Keratinocyte (primary cell): ENCODE data around the gene TBX3. TPM values are rescaled to one million over a fixed set of nuclear protein-coding genes. Genes with fewer than 3 reads are reported as not detected.
A peak's percentile ranks its signal among the peaks of the same experiment; 100 is the strongest.

ENCODE experiments used
- DNase-seq: peaks from one replicate; pipeline ENCODE4 v3.0.0-alpha.2; 2011; ENCODE audit warnings: low read depth, missing footprints, low spot score
- FAIRE-seq: peaks from 2 replicates; lab custom pipeline; 2011; peaks lifted over from hg19 to GRCh38; lab: Jason Lieb, UNC
- H2AFZ ChIP-seq: 2 replicates; pipeline ENCODE4 v1.6.0; 2012; ENCODE audit warnings: low read length, control low read depth, inconsistent platforms; ENCODE audit not compliant: control insufficient read depth
- H3K27ac ChIP-seq: 2 replicates; pipeline ENCODE4 v1.5.1; 2011; ENCODE audit warnings: low read length; ENCODE audit not compliant: control insufficient read depth, insufficient read depth
- H3K27me3 ChIP-seq: 3 replicates; pipeline ENCODE4 v1.6.0; 2011; ENCODE audit warnings: low read length; ENCODE audit not compliant: control insufficient read depth, insufficient read depth; ENCODE audit errors: extremely low read depth
- H3K36me3 ChIP-seq, 2 experiments: 2 replicates in 1 of 2; 3 replicates in 1 of 2; pipeline ENCODE4 v1.5.1; 2011; ENCODE audit warnings: low read length in 2 of 2, mild to moderate bottlenecking in 1 of 2; ENCODE audit not compliant: control insufficient read depth in 2 of 2, insufficient read depth in 2 of 2; ENCODE audit errors: extremely low read depth in 1 of 2
- H3K4me1 ChIP-seq: 3 replicates; pipeline ENCODE4 v1.5.1; 2011; ENCODE audit warnings: low read length; ENCODE audit not compliant: control insufficient read depth, insufficient read depth; ENCODE audit errors: extremely low read depth
- H3K4me2 ChIP-seq: 3 replicates; pipeline ENCODE4 v1.6.0; 2011; ENCODE audit warnings: low read depth, low read length; ENCODE audit not compliant: control insufficient read depth, insufficient read depth; ENCODE audit errors: extremely low read depth
- H3K4me3 ChIP-seq, 3 experiments: fragments of 200-600 bp in 1 of 3; sonication (generic) in 1 of 3; 2 replicates in 2 of 3; 3 replicates in 1 of 3; pipeline ENCODE4 v1.5.1; 2011 to 2016; ENCODE audit warnings: low read length in 3 of 3, mild to moderate bottlenecking in 3 of 3, control low read depth in 2 of 3, inconsistent platforms in 1 of 3, low read depth in 1 of 3, mixed read lengths in 1 of 3, mixed run types in 1 of 3, moderate library complexity in 1 of 3; ENCODE audit not compliant: control insufficient read depth in 2 of 3, insufficient read depth in 2 of 3; ENCODE audit errors: extremely low read depth in 1 of 3
- H3K79me2 ChIP-seq: 2 replicates; pipeline ENCODE4 v1.6.0; 2012; ENCODE audit warnings: low read length; ENCODE audit not compliant: control insufficient read depth, insufficient read depth
- H3K9ac ChIP-seq: 3 replicates; pipeline ENCODE4 v1.6.0; 2011; ENCODE audit warnings: low read length; ENCODE audit not compliant: control insufficient read depth, insufficient read depth; ENCODE audit errors: extremely low read depth
- H3K9me1 ChIP-seq: 3 replicates; pipeline ENCODE4 v1.6.0; 2011; ENCODE audit warnings: low read length; ENCODE audit not compliant: control insufficient read depth, insufficient read depth; ENCODE audit errors: extremely low read depth
- H3K9me3 ChIP-seq: 2 replicates; pipeline ENCODE4 v1.5.1; 2012; ENCODE audit warnings: low read depth, low read length; ENCODE audit not compliant: control insufficient read depth
- H4K20me1 ChIP-seq: 3 replicates; pipeline ENCODE4 v1.6.0; 2011; ENCODE audit warnings: low read length; ENCODE audit not compliant: control insufficient read depth, insufficient read depth; ENCODE audit errors: extremely low read depth
- EZH2 ChIP-seq: IDR thresholded peaks from one replicate; pipeline ENCODE4 v1.6.1; 2012; ENCODE audit warnings: inconsistent platforms, mild to moderate bottlenecking, low read length, moderate library complexity
- dilution Hi-C: fragments of 300-500 bp; cut with MboI; formaldehyde crosslinking; loops from one replicate; pipeline ENCODE4 v1.7.0; 2020; ENCODE audit warnings: low sequenced_read_pairs; ENCODE audit not compliant: extremely low pct_ligation_motif_present
- polyA plus RNA-seq, 5 experiments: library from polyadenylated mRNA; depleted of rRNA in 3 of 5; stranded (reverse) in 3 of 5; stranded (forward) in 1 of 5; unstranded in 1 of 5; fragments of >200 nt; gene quantifications; 1 replicate in 1 of 5; 2 replicates in 3 of 5; 3 replicates in 1 of 5; pipeline versions ENCODE4 v1.2.1 to v1.2.3, GENCODE V29; 2011 to 2012; ENCODE audit warnings: missing spikeins in 2 of 5, low read depth in 1 of 5, low replicate concordance in 1 of 5
- TF ChIP-seq, protein P1 (sequence below), 3 experiments: IDR thresholded peaks in 1 of 3; conservative IDR thresholded peaks in 1 of 3; optimal IDR thresholded peaks in 1 of 3; 2 replicates in 2 of 3; 3 replicates in 1 of 3; pipeline versions ENCODE3 to v1.5.1; 2011; ENCODE audit warnings: low read length in 3 of 3, mild to moderate bottlenecking in 3 of 3, moderate library complexity in 2 of 3, control low read depth in 1 of 3, inconsistent platforms in 1 of 3; ENCODE audit not compliant: insufficient read depth in 2 of 3; ENCODE audit errors: extremely low read depth in 1 of 3

Gene TBX3
- polyA plus RNA-seq, 1 donor (not counting 4 experiments of a cell fraction or from before 2014, with no cell fraction given): 7.8 TPM

DNA sequence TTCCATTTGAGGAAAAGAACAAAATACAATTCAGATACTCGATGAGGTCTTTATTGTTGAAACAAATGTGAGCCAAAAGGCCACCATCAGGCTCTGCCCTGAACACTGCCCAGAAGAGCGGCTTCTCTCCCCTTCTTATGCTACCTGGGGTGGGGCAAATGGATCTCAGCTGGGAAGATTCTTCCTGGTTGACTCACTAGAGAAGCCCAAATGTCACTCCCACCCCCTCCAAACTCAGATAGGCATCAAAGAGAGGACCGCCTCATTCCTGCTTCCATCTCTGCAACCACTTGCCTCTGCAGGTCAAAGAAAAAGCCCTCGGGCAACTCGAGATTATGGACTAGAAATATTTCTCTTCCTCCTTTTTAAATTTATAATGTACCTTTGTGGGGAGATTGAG lies 55.8 kb downstream of the TBX3 start:
- H3K27me3 ChIP-seq: no peaks in the 10 kb centered on the region
- H3K9ac ChIP-seq: no peak overlapping the region
- H3K9me1 ChIP-seq: no peaks in the 10 kb centered on the region
- peak; percentile 38 for DNase-seq
- no peaks in the 10 kb centered on the region for H4K20me1 ChIP-seq
- peak overlapping the region; percentile 40 for H2AFZ ChIP-seq
- no peak for FAIRE-seq
- H3K36me3 ChIP-seq: no peaks in the 10 kb centered on the region
- TF ChIP-seq, protein P1, sequence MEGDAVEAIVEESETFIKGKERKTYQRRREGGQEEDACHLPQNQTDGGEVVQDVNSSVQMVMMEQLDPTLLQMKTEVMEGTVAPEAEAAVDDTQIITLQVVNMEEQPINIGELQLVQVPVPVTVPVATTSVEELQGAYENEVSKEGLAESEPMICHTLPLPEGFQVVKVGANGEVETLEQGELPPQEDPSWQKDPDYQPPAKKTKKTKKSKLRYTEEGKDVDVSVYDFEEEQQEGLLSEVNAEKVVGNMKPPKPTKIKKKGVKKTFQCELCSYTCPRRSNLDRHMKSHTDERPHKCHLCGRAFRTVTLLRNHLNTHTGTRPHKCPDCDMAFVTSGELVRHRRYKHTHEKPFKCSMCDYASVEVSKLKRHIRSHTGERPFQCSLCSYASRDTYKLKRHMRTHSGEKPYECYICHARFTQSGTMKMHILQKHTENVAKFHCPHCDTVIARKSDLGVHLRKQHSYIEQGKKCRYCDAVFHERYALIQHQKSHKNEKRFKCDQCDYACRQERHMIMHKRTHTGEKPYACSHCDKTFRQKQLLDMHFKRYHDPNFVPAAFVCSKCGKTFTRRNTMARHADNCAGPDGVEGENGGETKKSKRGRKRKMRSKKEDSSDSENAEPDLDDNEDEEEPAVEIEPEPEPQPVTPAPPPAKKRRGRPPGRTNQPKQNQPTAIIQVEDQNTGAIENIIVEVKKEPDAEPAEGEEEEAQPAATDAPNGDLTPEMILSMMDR (optimal IDR thresholded peaks at IDR 0.05 in 1 of 3, IDR thresholded peaks at IDR 0.05 in 1 of 3, conservative IDR thresholded peaks at IDR 0.05 in 1 of 3; ENCODE audit: extremely low read depth in 1 of 3, insufficient read depth in 2 of 3, low read length in 3 of 3): no peak
- no peak for TF ChIP-seq EZH2
- H3K79me2 ChIP-seq: no peaks in the 10 kb centered on the region
- H3K9me3 ChIP-seq: no peaks in the 10 kb centered on the region
- dilution Hi-C loops: no loop called here
- H3K4me1 ChIP-seq: peaks cover 7% of the 10 kb centered on the region
- peak overlapping the region; percentile 45 for H3K4me2 ChIP-seq
- no peak overlapping the region for H3K27ac ChIP-seq
- H3K4me3 ChIP-seq: no peak overlapping the region

DNA sequence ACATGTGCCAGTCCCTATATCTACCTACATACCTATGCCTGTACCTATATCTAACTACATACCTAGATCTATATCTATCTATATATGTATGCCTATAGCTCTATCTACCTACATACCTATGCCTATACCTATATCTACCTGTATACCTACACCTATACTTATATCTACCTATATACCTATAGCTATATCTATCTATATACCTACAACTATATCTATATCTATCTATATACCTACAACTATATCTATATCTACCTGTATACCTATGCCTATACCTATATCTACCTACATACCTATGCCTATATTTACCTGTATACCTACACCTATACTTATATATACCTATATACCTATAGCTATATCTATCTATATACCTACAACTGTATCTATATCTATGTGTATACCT lies 56.6 kb downstream of the TBX3 start:
- FAIRE-seq: no peak
- H3K27ac ChIP-seq: no peak overlapping the region
- no peaks in the 10 kb centered on the region for H4K20me1 ChIP-seq
- DNase-seq: no peak
- H3K4me3 ChIP-seq: no peak overlapping the region
- no peak for TF ChIP-seq EZH2
- H2AFZ ChIP-seq: no peak overlapping the region
- H3K9ac ChIP-seq: no peak overlapping the region
- H3K9me1 ChIP-seq: no peaks in the 10 kb centered on the region
- no peak overlapping the region for H3K4me2 ChIP-seq
- H3K9me3 ChIP-seq: no peaks in the 10 kb centered on the region
- H3K36me3 ChIP-seq: no peaks in the 10 kb centered on the region
- dilution Hi-C loops: no loop called here
- no peaks in the 10 kb centered on the region for H3K79me2 ChIP-seq
- peaks cover 7% of the 10 kb centered on the region for H3K4me1 ChIP-seq
- no peaks in the 10 kb centered on the region for H3K27me3 ChIP-seq

DNA sequence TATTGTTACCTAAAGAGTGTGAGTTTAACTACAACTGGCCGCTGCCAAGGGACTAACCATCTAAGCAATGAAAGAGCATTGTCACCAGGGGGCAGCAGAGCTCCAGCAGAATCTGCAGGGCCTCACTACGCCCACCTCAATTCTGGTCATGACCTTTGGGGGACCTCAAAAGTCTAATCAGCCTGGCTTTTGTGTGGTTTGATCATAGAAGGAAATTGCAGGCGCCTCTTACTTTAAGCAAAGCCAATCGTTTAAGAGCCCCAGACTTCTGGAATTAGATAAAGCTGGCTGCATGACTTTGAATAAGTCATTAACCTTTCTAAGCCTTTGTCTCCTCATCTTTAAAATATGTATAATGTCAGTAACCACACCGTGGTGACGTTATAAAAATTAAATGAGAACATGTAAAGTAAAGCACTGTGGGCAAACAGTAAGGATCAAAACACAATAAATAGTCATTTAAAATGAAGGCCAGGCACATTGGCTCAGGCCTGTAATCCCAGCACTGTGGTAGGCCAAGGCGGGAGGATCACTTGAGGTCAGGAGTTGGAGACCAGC lies 58.6 kb downstream of the TBX3 start:
- Histone ChIP-seq H3K27ac (no peak overlapping the region), H3K4me2 (no peak overlapping the region), H2AFZ (no peak overlapping the region), H3K4me3 (no peak overlapping the region), H4K20me1 (no peaks in the 10 kb centered on the region), H3K9ac (no peak overlapping the region), H3K79me2 (no peaks in the 10 kb centered on the region), H3K36me3 (no peaks in the 10 kb centered on the region), H3K9me1 (no peaks in the 10 kb centered on the region), H3K9me3 (no peaks in the 10 kb centered on the region), H3K4me1 (peaks cover 7% of the 10 kb centered on the region), H3K27me3 (no peaks in the 10 kb centered on the region)
- FAIRE-seq (peak; percentile 66), DNase-seq (peak; percentile 17)
- dilution Hi-C loops: no loop called here
- TF ChIP-seq, protein P1 (optimal IDR thresholded peaks at IDR 0.05 in 1 of 3, IDR thresholded peaks at IDR 0.05 in 1 of 3, conservative IDR thresholded peaks at IDR 0.05 in 1 of 3; ENCODE audit: extremely low read depth in 1 of 3, insufficient read depth in 2 of 3, low read length in 3 of 3): peak; percentile 83 to 90 (median 89)
- no peak for TF ChIP-seq EZH2
